Left ventricle myocardium inferior (tissue), 1 donor: Measurements from ENCODE around the gene SPTBN1. TPM values are rescaled to one million over a fixed set of nuclear protein-coding genes. Genes with fewer than 3 reads are reported as not detected.

Source experiments
- DNase-seq: peaks from one replicate; pipeline ENCODE4 v3.0.0-alpha.2; 2020
- H3K27ac ChIP-seq: fragments of 200-600 bp; replicated peaks from 2 replicates; pipeline ENCODE4 v1.8.0; 2021
- H3K27me3 ChIP-seq: fragments of 200-600 bp; 2 replicates; pipeline ENCODE4 v1.8.0; 2021; ENCODE audit warnings: low read depth
- H3K36me3 ChIP-seq: fragments of 200-600 bp; 2 replicates; pipeline ENCODE4 v1.8.0; 2021
- H3K4me1 ChIP-seq: fragments of 200-600 bp; 2 replicates; pipeline ENCODE4 v1.8.0; 2021
- H3K4me3 ChIP-seq: fragments of 200-600 bp; 2 replicates; pipeline ENCODE4 v1.8.0; 2021; ENCODE audit warnings: mild to moderate bottlenecking, moderate library complexity
- H3K9me3 ChIP-seq: fragments of 200-600 bp; replicated peaks from 2 replicates; pipeline ENCODE4 v1.8.0; 2021
- CTCF ChIP-seq: fragments of 200-600 bp; IDR thresholded peaks from 2 replicates; pipeline ENCODE4 v1.8.0; 2021; ENCODE audit warnings: antibody characterized with exemption, mild to moderate bottlenecking, borderline replicate concordance
- intact Hi-C: fragments of 100-400 bp; cut with micrococcal nuclease; formaldehyde crosslinking; loops from one replicate; pipeline ENCODE4 v1.11.0; 2022
- total RNA-seq: library from RNA; stranded (reverse); fragmentation: NEBNext Ultra II Directional; extraction: Animal tissue kit (Norgen Biotek cat#: 25700); gene quantifications from one replicate; pipeline ENCODE4 v1.2.1, GENCODE V29; 2021
- donor health status: DM: no; HTN: yes; CAD: no; lungs with severe emphysema.

The SPTBN1 gene
- total RNA-seq, 1 donor from 2014 or later, result 484 TPM

GRCh38 chr2:54470266-54470938 is 14.3 kb downstream of the SPTBN1 start:
- H3K36me3 ChIP-seq, result peaks cover 5% of the 10 kb centered on the region
- peak overlapping the region; percentile 66 for H3K4me3 ChIP-seq
- DNase-seq, result no peak
- TF ChIP-seq CTCF, result no peak
- no peaks in the 10 kb centered on the region for H3K27me3 ChIP-seq
- intact Hi-C loops, result no loop called here
- H3K4me1 ChIP-seq, result peaks cover 96% of the 10 kb centered on the region
- H3K27ac ChIP-seq, result peak overlapping the region; percentile 86
- H3K9me3 ChIP-seq, result no peaks in the 10 kb centered on the region

GRCh38 chr2:54471221-54471711 is 15.1 kb downstream of the SPTBN1 start:
- Histone ChIP-seq H3K27me3 (no peaks in the 10 kb centered on the region), H3K4me1 (peaks cover 97% of the 10 kb centered on the region), H3K4me3 (peak overlapping the region; percentile 66), H3K9me3 (no peaks in the 10 kb centered on the region), H3K36me3 (peaks cover 5% of the 10 kb centered on the region), H3K27ac (peak overlapping the region; percentile 86)
- TF ChIP-seq CTCF, result no peak
- DNase-seq, result peak; percentile 34
- intact Hi-C loops, result no loop called here

- H3K4me3 ChIP-seq, result peak overlapping the region; percentile 66
- H3K27ac ChIP-seq, result peak overlapping the region; percentile 75
- no peak for DNase-seq
- TF ChIP-seq CTCF, result no peak
- H3K4me1 ChIP-seq, result peaks cover 99% of the 10 kb centered on the region
- H3K9me3 ChIP-seq, result no peaks in the 10 kb centered on the region
- no peaks in the 10 kb centered on the region for H3K27me3 ChIP-seq
- intact Hi-C loops, result no loop called here
- H3K36me3 ChIP-seq, result no peaks in the 10 kb centered on the region
Observed at GRCh38 chr2:54473851-54474250, 17.7 kb downstream of the SPTBN1 start.

GRCh38 chr2:54475285-54475684 is 19.2 kb downstream of the SPTBN1 start:
- DNase-seq, result no peak
- no peak for TF ChIP-seq CTCF
- Histone ChIP-seq H3K4me3 (no peak overlapping the region), H3K27ac (peak overlapping the region; percentile 75), H3K36me3 (no peaks in the 10 kb centered on the region), H3K4me1 (peaks cover 99% of the 10 kb centered on the region), H3K27me3 (no peaks in the 10 kb centered on the region), H3K9me3 (peaks cover 10% of the 10 kb centered on the region)
- intact Hi-C loops, result no loop called here

- no peak for DNase-seq
- Histone ChIP-seq H3K9me3 (peaks cover 10% of the 10 kb centered on the region), H3K36me3 (no peaks in the 10 kb centered on the region), H3K27me3 (no peaks in the 10 kb centered on the region), H3K27ac (peak overlapping the region; percentile 75), H3K4me3 (no peak overlapping the region), H3K4me1 (peaks cover 99% of the 10 kb centered on the region)
- intact Hi-C loops, result no loop called here
- no peak for TF ChIP-seq CTCF
Observed at GRCh38 chr2:54475919-54476318, 19.8 kb downstream of the SPTBN1 start.
